Mucosa of rectum (tissue), 2 donors: Measurements from ENCODE around the gene EOGT.

Experiments
- H3K27ac ChIP-seq, 2 donors: one replicate each; pipeline ENCODE4 v1.7.0; 2013; ENCODE audit warnings: inconsistent platforms in 2 of 2, low read depth in 2 of 2, low read length in 2 of 2
- H3K27me3 ChIP-seq, 2 donors: one replicate each; pipeline ENCODE4 v1.7.0; 2013; ENCODE audit warnings: low read length in 2 of 2; ENCODE audit not compliant: control insufficient read depth in 2 of 2, insufficient read depth in 2 of 2
- H3K36me3 ChIP-seq, 2 donors: one replicate each; pipeline ENCODE4 v1.7.0; 2013; ENCODE audit warnings: low read length in 2 of 2; ENCODE audit not compliant: control insufficient read depth in 2 of 2, insufficient read depth in 2 of 2
- H3K4me1 ChIP-seq, 2 donors: one replicate each; pipeline ENCODE4 v1.7.0; 2013; ENCODE audit warnings: low read length in 2 of 2, mild to moderate bottlenecking in 1 of 2; ENCODE audit not compliant: control insufficient read depth in 2 of 2, insufficient read depth in 2 of 2
- H3K4me3 ChIP-seq, 2 donors: one replicate each; pipeline ENCODE4 v1.7.0; 2013; ENCODE audit warnings: low read length in 2 of 2
- H3K9ac ChIP-seq, 2 donors: one replicate each; pipeline ENCODE4 v1.7.0; 2013; ENCODE audit warnings: low read length in 2 of 2, low read depth in 1 of 2, mild to moderate bottlenecking in 1 of 2
- H3K9me3 ChIP-seq, 2 donors: one replicate each; pipeline ENCODE4 v1.7.0; 2013; ENCODE audit warnings: low read length in 2 of 2; ENCODE audit not compliant: control insufficient read depth in 2 of 2
- donor health status: healthy.
- donor health status: Normal muscosa, but diverticular disease.

Gene EOGT

GRCh38 chr3:69011096-69011730 is 2.3 kb downstream of the EOGT start:
- Histone ChIP-seq H3K4me1 (peaks cover 3 to 7% of the 10 kb centered on the region in 2 donors), H3K4me3 (no peak overlapping the region), H3K27me3 (no peaks in the 10 kb centered on the region), H3K9ac (no peak overlapping the region), H3K36me3 (peaks cover 5% of the 10 kb centered on the region in 2 donors), H3K27ac (no peak overlapping the region), H3K9me3 (no peaks in the 10 kb centered on the region)

GRCh38 chr3:69009559-69010410 is 3.7 kb downstream of the EOGT start:
- H3K27me3 ChIP-seq: no peaks in the 10 kb centered on the region
- H3K27ac ChIP-seq: no peak overlapping the region
- H3K36me3 ChIP-seq: peaks cover 5 to 9% of the 10 kb centered on the region in 2 donors
- no peaks in the 10 kb centered on the region for H3K9me3 ChIP-seq
- H3K4me3 ChIP-seq: no peak overlapping the region
- no peak overlapping the region for H3K9ac ChIP-seq
- peaks cover 3 to 7% of the 10 kb centered on the region in 2 donors for H3K4me1 ChIP-seq

DNA sequence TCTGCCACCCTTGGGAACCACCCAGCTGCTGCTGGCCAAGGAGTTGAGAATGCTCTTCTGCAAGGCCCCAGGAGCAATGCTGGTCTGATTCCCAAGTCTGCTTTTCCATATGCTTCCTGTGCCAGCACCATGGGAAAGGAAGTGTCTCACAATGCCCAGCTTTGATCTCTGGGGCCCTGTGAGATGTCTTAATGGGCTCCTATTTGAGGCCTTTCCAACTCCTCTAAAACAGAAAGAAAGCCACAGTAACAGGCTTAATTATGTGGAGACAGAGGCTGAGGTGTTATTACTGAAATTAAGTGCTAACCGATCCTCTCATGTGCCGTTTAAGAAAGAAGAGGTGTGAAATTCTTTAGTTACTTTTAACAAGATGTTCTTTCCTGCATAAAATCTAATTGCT is 4.5 kb downstream of the EOGT start:
- Histone ChIP-seq H3K4me3 (no peak overlapping the region), H3K36me3 (peaks cover 5 to 9% of the 10 kb centered on the region in 2 donors), H3K9me3 (no peaks in the 10 kb centered on the region), H3K4me1 (peaks cover 3% of the 10 kb centered on the region in 2 donors), H3K27ac (no peak overlapping the region), H3K27me3 (no peaks in the 10 kb centered on the region), H3K9ac (no peak overlapping the region)

GRCh38 chr3:69005791-69006482 is 7.5 kb downstream of the EOGT start:
- Histone ChIP-seq H3K9ac (no peak overlapping the region), H3K27me3 (no peaks in the 10 kb centered on the region), H3K36me3 (peaks cover 5 to 9% of the 10 kb centered on the region in 2 donors), H3K4me3 (no peak overlapping the region), H3K4me1 (no peaks in the 10 kb centered on the region), H3K27ac (no peak overlapping the region), H3K9me3 (no peaks in the 10 kb centered on the region)

DNA sequence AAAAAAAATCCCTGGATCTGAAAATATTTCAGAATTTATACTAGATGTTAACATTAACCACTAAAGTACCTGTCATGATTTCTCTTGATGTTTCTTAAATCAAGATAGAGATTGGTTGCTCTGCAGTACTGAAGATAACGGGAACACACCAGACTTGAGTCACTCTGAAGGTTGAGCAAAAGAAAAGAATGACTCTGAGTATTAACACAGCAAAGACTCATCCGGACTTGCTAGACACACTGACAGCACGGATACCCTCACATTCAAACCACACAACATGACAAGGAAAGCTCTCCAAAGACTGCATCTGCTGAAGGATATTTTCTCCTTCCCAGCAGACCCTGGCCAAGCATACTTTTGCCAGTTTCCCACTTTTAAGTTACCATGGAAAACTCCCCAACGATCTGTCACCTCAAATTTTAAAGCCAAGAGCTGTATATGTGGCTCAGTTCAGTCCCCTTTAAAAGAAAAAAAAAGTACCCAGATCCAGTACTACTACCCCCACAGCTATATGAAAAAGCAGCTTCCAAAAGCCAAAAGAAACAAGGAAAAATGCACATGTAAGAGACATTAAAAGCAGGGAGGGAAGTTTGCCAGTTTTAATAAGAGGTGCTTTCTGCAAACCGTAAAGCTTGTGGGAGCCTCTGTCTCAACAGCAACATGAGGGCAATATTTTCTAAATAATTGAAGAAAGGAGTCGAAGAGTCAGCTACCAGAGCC is 8.3 kb downstream of the EOGT start:
- H3K4me3 ChIP-seq: no peak overlapping the region
- H3K9ac ChIP-seq: no peak overlapping the region
- no peak overlapping the region for H3K27ac ChIP-seq
- peaks cover 5 to 9% of the 10 kb centered on the region in 2 donors for H3K36me3 ChIP-seq
- H3K27me3 ChIP-seq: no peaks in the 10 kb centered on the region
- H3K4me1 ChIP-seq: no peaks in the 10 kb centered on the region
- no peaks in the 10 kb centered on the region for H3K9me3 ChIP-seq

DNA sequence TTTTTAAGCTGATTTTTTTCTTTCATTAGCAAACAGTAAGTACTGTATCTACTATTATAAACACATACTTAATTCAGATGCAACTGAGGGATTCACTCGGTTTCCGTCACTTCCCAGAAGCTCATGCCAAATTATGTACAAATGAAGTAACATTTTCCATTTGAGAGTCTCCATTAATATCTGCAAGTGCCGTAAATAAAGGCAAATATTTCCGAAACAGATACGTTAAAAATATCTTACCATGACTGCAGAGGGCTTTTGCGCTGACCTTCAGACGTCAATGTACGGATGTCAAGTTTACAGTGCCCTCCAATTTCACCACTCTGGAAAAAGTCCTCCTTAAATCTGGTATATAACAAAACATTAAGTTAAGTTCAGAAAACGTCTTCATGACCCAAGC is 9.3 kb downstream of the EOGT start:
- Histone ChIP-seq H3K36me3 (peaks cover 5 to 9% of the 10 kb centered on the region in 2 donors), H3K27me3 (no peaks in the 10 kb centered on the region), H3K9me3 (no peaks in the 10 kb centered on the region), H3K4me1 (no peaks in the 10 kb centered on the region), H3K9ac (no peak overlapping the region), H3K4me3 (no peak overlapping the region), H3K27ac (no peak overlapping the region)

DNA sequence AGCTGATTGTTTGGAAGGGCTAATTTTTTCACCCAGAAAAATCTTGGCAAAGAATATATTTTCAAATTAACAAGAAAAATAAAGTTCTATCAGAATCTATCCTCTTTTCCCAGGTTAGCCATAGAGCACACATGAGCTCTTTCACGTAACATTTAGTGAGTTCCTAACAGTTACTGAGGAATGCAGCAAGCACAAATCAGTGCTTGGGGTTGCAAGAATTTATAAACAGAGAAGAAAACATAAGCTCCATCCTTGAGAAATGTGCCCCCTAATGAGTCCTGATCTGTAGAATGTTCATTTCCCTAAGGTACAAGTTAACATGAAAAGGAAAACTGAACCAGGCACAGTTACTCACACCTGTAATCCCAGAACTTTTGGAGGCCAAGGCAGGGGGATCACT is 13.9 kb downstream of the EOGT start:
- no peaks in the 10 kb centered on the region for H3K27me3 ChIP-seq
- H3K36me3 ChIP-seq: peaks cover 8 to 21% of the 10 kb centered on the region in 2 donors
- H3K9ac ChIP-seq: no peak overlapping the region
- no peaks in the 10 kb centered on the region for H3K4me1 ChIP-seq
- no peak overlapping the region for H3K27ac ChIP-seq
- H3K4me3 ChIP-seq: no peak overlapping the region
- no peaks in the 10 kb centered on the region for H3K9me3 ChIP-seq

- Histone ChIP-seq H3K9me3 (no peaks in the 10 kb centered on the region), H3K9ac (no peak overlapping the region), H3K27me3 (no peaks in the 10 kb centered on the region), H3K36me3 (peaks cover 9 to 21% of the 10 kb centered on the region in 2 donors), H3K27ac (no peak overlapping the region), H3K4me3 (no peak overlapping the region), H3K4me1 (no peaks in the 10 kb centered on the region)
Observed at GRCh38 chr3:68999158-68999557, 14.3 kb downstream of the EOGT start.

DNA sequence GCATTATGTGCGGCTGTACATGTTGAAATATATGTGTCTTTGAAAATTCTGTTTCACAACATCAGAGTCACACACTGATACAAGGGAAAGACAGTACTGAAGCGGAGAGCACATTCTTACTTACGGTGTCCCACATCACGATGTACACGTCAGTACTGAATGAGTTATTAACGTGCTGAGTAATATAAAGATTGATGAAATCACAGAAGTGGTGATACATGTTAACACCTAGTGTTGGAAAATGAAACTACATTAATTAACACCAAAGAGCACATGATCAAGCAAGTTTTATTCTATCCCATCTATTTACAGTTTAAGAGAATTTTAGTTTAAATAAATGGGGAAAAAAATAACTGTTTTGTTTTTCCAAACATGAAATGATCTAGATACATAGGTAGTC is 15.6 kb downstream of the EOGT start:
- H3K27me3 ChIP-seq: no peaks in the 10 kb centered on the region
- no peaks in the 10 kb centered on the region for H3K4me1 ChIP-seq
- H3K4me3 ChIP-seq: no peak overlapping the region
- no peak overlapping the region for H3K9ac ChIP-seq
- peaks cover 9 to 21% of the 10 kb centered on the region in 2 donors for H3K36me3 ChIP-seq
- H3K27ac ChIP-seq: no peak overlapping the region
- no peaks in the 10 kb centered on the region for H3K9me3 ChIP-seq
